ENCODE data around the gene ELOVL5.

Gene ELOVL5

GRCh38 chr6:53264915-53265607, 83.7 kb downstream of the ELOVL5 start:
- TF ChIP-seq CTCF (IDR thresholded peaks at IDR 0.05), result no peak
- H3K4me3 Mint-ChIP-seq, result no peak overlapping the region
- H3K27ac Mint-ChIP-seq, result no peak overlapping the region
- H3K4me1 Mint-ChIP-seq, result no peaks in the 10 kb centered on the region
- no peaks in the 10 kb centered on the region for H3K9me3 Mint-ChIP-seq
- peaks cover 78% of the 10 kb centered on the region for H3K36me3 Mint-ChIP-seq (ENCODE audit: low read depth)
- no peak for DNase-seq
- H3K27me3 Mint-ChIP-seq (ENCODE audit: low read depth, poor library complexity), result no peaks in the 10 kb centered on the region

GRCh38 chr6:53264337-53264736, 84.4 kb downstream of the ELOVL5 start:
- DNase-seq, result no peak
- Mint-ChIP-seq H3K4me1 (no peaks in the 10 kb centered on the region), H3K36me3 (ENCODE audit: low read depth) (peaks cover 78% of the 10 kb centered on the region), H3K4me3 (no peak overlapping the region), H3K27me3 (ENCODE audit: low read depth, poor library complexity) (no peaks in the 10 kb centered on the region), H3K9me3 (no peaks in the 10 kb centered on the region), H3K27ac (no peak overlapping the region)
- no peak for TF ChIP-seq CTCF (IDR thresholded peaks at IDR 0.05)

GRCh38 chr6:53263917-53264316, 84.8 kb downstream of the ELOVL5 start:
- H3K4me3 Mint-ChIP-seq, result no peak overlapping the region
- H3K27me3 Mint-ChIP-seq (ENCODE audit: low read depth, poor library complexity), result no peaks in the 10 kb centered on the region
- TF ChIP-seq CTCF (IDR thresholded peaks at IDR 0.05), result no peak
- no peak for DNase-seq
- H3K36me3 Mint-ChIP-seq (ENCODE audit: low read depth), result peaks cover 78% of the 10 kb centered on the region
- no peak overlapping the region for H3K27ac Mint-ChIP-seq
- no peaks in the 10 kb centered on the region for H3K9me3 Mint-ChIP-seq
- H3K4me1 Mint-ChIP-seq, result peaks cover 1% of the 10 kb centered on the region

- H3K36me3 Mint-ChIP-seq (ENCODE audit: low read depth), result peaks cover 63% of the 10 kb centered on the region
- no peak overlapping the region for H3K4me3 Mint-ChIP-seq
Observed at GRCh38 chr6:53259860-53260580, 88.7 kb downstream of the ELOVL5 start.

GRCh38 chr6:53258774-53259155, 90.0 kb downstream of the ELOVL5 start:
- no peak for TF ChIP-seq CTCF (IDR thresholded peaks at IDR 0.05)
- Mint-ChIP-seq H3K36me3 (ENCODE audit: low read depth) (peaks cover 62% of the 10 kb centered on the region), H3K4me1 (peaks cover 11% of the 10 kb centered on the region), H3K27ac (no peak overlapping the region), H3K27me3 (ENCODE audit: low read depth, poor library complexity) (no peaks in the 10 kb centered on the region), H3K4me3 (no peak overlapping the region), H3K9me3 (no peaks in the 10 kb centered on the region)
- DNase-seq, result no peak

More at GRCh38 chr6:53259860-53260580, 88.7 kb downstream of the ELOVL5 start:
- Mint-ChIP-seq H3K27ac (no peak overlapping the region), H3K9me3 (no peaks in the 10 kb centered on the region), H3K27me3 (ENCODE audit: low read depth, poor library complexity) (no peaks in the 10 kb centered on the region), H3K4me1 (peaks cover 11% of the 10 kb centered on the region)
- no peak for DNase-seq
- TF ChIP-seq CTCF (IDR thresholded peaks at IDR 0.05), result no peak
